T-helper 1 cell (primary cell): ENCODE results near the gene SLC35F2.
"Not testable (repeated sequence)": the region's sequence is repeated elsewhere in the genome, so short reads cannot be mapped to it uniquely, and the experiment has no call there.

Source experiments
- DNase-seq, 5 donors: peaks; one replicate each; pipeline ENCODE4 v3.0.0-alpha.2; 2012 to 2020

The SLC35F2 gene

GRCh38 chr11:107840129-107840484 lies 18.5 kb downstream of the SLC35F2 start:
- no peak for DNase-seq

GRCh38 chr11:107836851-107837250 lies 21.7 kb downstream of the SLC35F2 start:
- DNase-seq, result no peak

GRCh38 chr11:107834995-107835394 lies 23.6 kb downstream of the SLC35F2 start:
- no peak for DNase-seq

- DNase-seq, result not testable (repeated sequence)
Measured at GRCh38 chr11:107833926-107834325, 24.7 kb downstream of the SLC35F2 start.

- no peak for DNase-seq
Measured at GRCh38 chr11:107830915-107831540, 27.6 kb downstream of the SLC35F2 start.

- no peak for DNase-seq
Measured at GRCh38 chr11:107827041-107827440, 31.5 kb downstream of the SLC35F2 start.

GRCh38 chr11:107825875-107826274 lies 32.7 kb downstream of the SLC35F2 start:
- no peak for DNase-seq

- no peak for DNase-seq
Measured at GRCh38 chr11:107824668-107825369, 33.8 kb downstream of the SLC35F2 start.

GRCh38 chr11:107821199-107821927 lies 37.2 kb downstream of the SLC35F2 start:
- DNase-seq, result no peak

- no peak for DNase-seq
Measured at GRCh38 chr11:107819361-107820014, 39.1 kb downstream of the SLC35F2 start.

GRCh38 chr11:107818491-107818890 lies 40.1 kb downstream of the SLC35F2 start:
- DNase-seq, result no peak

GRCh38 chr11:107816028-107816427 lies 42.6 kb downstream of the SLC35F2 start:
- DNase-seq, result no peak

- DNase-seq, result no peak
Measured at GRCh38 chr11:107810875-107811274, 47.7 kb downstream of the SLC35F2 start.

- no peak for DNase-seq
Measured at GRCh38 chr11:107808521-107808920, 50.1 kb downstream of the SLC35F2 start.

- no peak for DNase-seq
Measured at GRCh38 chr11:107804971-107805370, 53.6 kb downstream of the SLC35F2 start.

GRCh38 chr11:107804211-107804610 lies 54.4 kb downstream of the SLC35F2 start:
- no peak for DNase-seq

- no peak for DNase-seq
Measured at GRCh38 chr11:107801641-107802040, 56.9 kb downstream of the SLC35F2 start.

GRCh38 chr11:107799218-107799859 lies 59.2 kb downstream of the SLC35F2 start:
- peak; percentile 5 to 57 (median 29) for DNase-seq

- DNase-seq, result no peak
Measured at GRCh38 chr11:107792049-107792443, 66.5 kb downstream of the SLC35F2 start.

- no peak for DNase-seq
Measured at GRCh38 chr11:107791343-107792048, 67.1 kb downstream of the SLC35F2 start.

- DNase-seq, result no peak
Measured at GRCh38 chr11:107789767-107790166, 68.8 kb downstream of the SLC35F2 start.

- no peak for DNase-seq
Measured at GRCh38 chr11:107787733-107788132, 70.9 kb downstream of the SLC35F2 start.
